SK-N-SH (cell line): ENCODE results near the gene ETV3. TPM values are rescaled to one million over a fixed set of nuclear protein-coding genes. Genes with fewer than 3 reads are reported as not detected.

Experiments
- CTCF ChIA-PET: fragments of 300-600, 350-600 bp; formaldehyde crosslinking; extraction: SDS; loops from one replicate; lab custom pipeline; 2021; lab: Yijun Ruan, JAX
- POLR2A ChIA-PET: fragments of 350-600 bp; sonication (Branson Sonifier 250); formaldehyde crosslinking; extraction: SDS; loops from one replicate; lab custom pipeline; 2020; ENCODE audit warnings: antibody characterized with exemption, inconsistent platforms; lab: Yijun Ruan, JAX
- DNase-seq: peaks from one replicate; pipeline ENCODE4 v3.0.0; 2012
- H2AFZ ChIP-seq: fragments of 200-600 bp; sonication (generic); 2 replicates; pipeline ENCODE4 v1.8.1; 2016; ENCODE audit warnings: antibody characterized with exemption, mild to moderate bottlenecking, low read depth
- H3F3A ChIP-seq: fragments of 200-600 bp; sonication (generic); replicated peaks from 2 replicates; pipeline ENCODE3; 2016; ENCODE audit warnings: antibody characterized with exemption, mild to moderate bottlenecking; ENCODE audit not compliant: insufficient read depth
- H3K27ac ChIP-seq, 2 experiments: fragments of 200-500 bp in 1 of 2; fragments of 200-600 bp in 1 of 2; sonication (Bioruptor generic) in 1 of 2; sonication (generic), shearing (Covaris generic) in 1 of 2; 2 replicates each; pipeline versions ENCODE4 v1.5.1 to v1.6.1; 2014 to 2016; ENCODE audit warnings: low read depth in 2 of 2, inconsistent platforms in 1 of 2, low read length in 1 of 2, mild to moderate bottlenecking in 1 of 2, mixed read lengths in 1 of 2
- H3K27me3 ChIP-seq: fragments of 200-600 bp; sonication (generic), shearing (Covaris generic); 2 replicates; pipeline ENCODE4 v1.6.1; 2016; ENCODE audit warnings: mixed run types; ENCODE audit not compliant: insufficient read depth
- H3K36me3 ChIP-seq, 2 experiments: fragments of 200-500 bp in 1 of 2; fragments of 200-600 bp in 1 of 2; sonication (Bioruptor generic) in 1 of 2; sonication (generic) in 1 of 2; replicated peaks in 1 of 2; 2 replicates each; pipeline versions ENCODE3 to v1.5.1; 2014 to 2016; ENCODE audit warnings: low read length in 1 of 2, mild to moderate bottlenecking in 1 of 2; ENCODE audit not compliant: insufficient read depth in 2 of 2, control insufficient read depth in 1 of 2
- H3K4me1 ChIP-seq, 2 experiments: fragments of 200-500 bp in 1 of 2; fragments of 200-600 bp in 1 of 2; sonication (Bioruptor generic) in 1 of 2; sonication (generic), shearing (Covaris generic) in 1 of 2; 2 replicates each; pipeline versions ENCODE4 v1.5.1 to v1.6.1; 2014 to 2016; ENCODE audit warnings: low read depth in 1 of 2, low read length in 1 of 2, mixed run types in 1 of 2; ENCODE audit not compliant: insufficient read depth in 2 of 2, control insufficient read depth in 1 of 2
- H3K4me2 ChIP-seq: fragments of 200-600 bp; sonication (generic), shearing (Covaris generic); 2 replicates; pipeline ENCODE4 v1.6.1; 2017; ENCODE audit warnings: mixed run types
- H3K4me3 ChIP-seq, 2 experiments: fragments of 200-500 bp in 1 of 2; fragments of 200-600 bp in 1 of 2; sonication (Bioruptor generic) in 1 of 2; sonication (generic), shearing (Covaris generic) in 1 of 2; 2 replicates each; pipeline versions ENCODE4 v1.5.1 to v1.8.1; 2014 to 2016; ENCODE audit warnings: low read depth in 2 of 2, inconsistent platforms in 1 of 2, low read length in 1 of 2, mild to moderate bottlenecking in 1 of 2, mixed read lengths in 1 of 2, moderate library complexity in 1 of 2
- H3K79me2 ChIP-seq: fragments of 200-600 bp; sonication (generic); 2 replicates; pipeline ENCODE4 v1.8.1; 2017; ENCODE audit warnings: mild to moderate bottlenecking; ENCODE audit not compliant: insufficient read depth
- H3K9ac ChIP-seq: fragments of 200-600 bp; sonication (generic); 2 replicates; pipeline ENCODE4 v1.6.1; 2017; ENCODE audit warnings: mixed run types
- H3K9me2 ChIP-seq: fragments of 200-600 bp; sonication (generic); 2 replicates; pipeline ENCODE4 v1.6.1; 2017; ENCODE audit warnings: mixed run types
- H3K9me3 ChIP-seq: fragments of 200-600 bp; sonication (generic); 2 replicates; pipeline ENCODE4 v1.6.1; 2017; ENCODE audit warnings: mixed run types, mild to moderate bottlenecking, moderate library complexity
- H4K20me1 ChIP-seq: fragments of 200-600 bp; sonication (generic); 2 replicates; pipeline ENCODE4 v1.6.1; 2017; ENCODE audit warnings: mild to moderate bottlenecking, mixed run types; ENCODE audit not compliant: insufficient read depth
- ELF1 ChIP-seq: IDR thresholded peaks from 2 replicates; pipeline ENCODE4 v1.4.0; 2012
- EZH2phosphoT487 ChIP-seq: fragments of 200-600 bp; sonication (generic); IDR thresholded peaks from 2 replicates; pipeline ENCODE4 v1.6.1; 2017; ENCODE audit warnings: low read depth, mixed run types, mild to moderate bottlenecking, antibody characterized with exemption, moderate library complexity, borderline replicate concordance
- GABPA ChIP-seq: IDR thresholded peaks from 2 replicates; pipeline ENCODE4 v1.4.0; 2012; ENCODE audit warnings: low read depth, mild to moderate bottlenecking
- GATA2 ChIP-seq: sonication (generic); formaldehyde crosslinking; IDR thresholded peaks from 2 replicates; pipeline ENCODE4 v1.5.0; 2020; ENCODE audit warnings: mild to moderate bottlenecking, missing genetic modification reagents
- MEF2A ChIP-seq: IDR thresholded peaks from 2 replicates; pipeline ENCODE4 v1.4.0; 2012; ENCODE audit warnings: low read depth, borderline replicate concordance
- MXI1 ChIP-seq: IDR thresholded peaks from 2 replicates; pipeline ENCODE4 v1.6.1; 2012; ENCODE audit warnings: mild to moderate bottlenecking, low read depth, low read length, improper control_type of control experiment
- NRF1 ChIP-seq: IDR thresholded peaks from 2 replicates; pipeline ENCODE4 v1.6.1; 2012; ENCODE audit warnings: low read depth, mild to moderate bottlenecking, low read length
- POLR2AphosphoS5 ChIP-seq: IDR thresholded peaks from 2 replicates; pipeline ENCODE4 v1.6.1; 2012; ENCODE audit warnings: low read depth, low read length
- RXRA ChIP-seq: IDR thresholded peaks from 2 replicates; pipeline ENCODE4 v1.4.0; 2012; ENCODE audit warnings: low read depth, mild to moderate bottlenecking, borderline replicate concordance
- SMC3 ChIP-seq: IDR thresholded peaks from 2 replicates; pipeline ENCODE4 v1.6.1; 2012; ENCODE audit warnings: low read depth, low read length, improper control_type of control experiment
- TAF1 ChIP-seq: IDR thresholded peaks from 2 replicates; pipeline ENCODE4 v1.6.1; 2012; ENCODE audit warnings: low read depth, mild to moderate bottlenecking, low read length, moderate library complexity, borderline replicate concordance
- TCF12 ChIP-seq: IDR thresholded peaks from 2 replicates; pipeline ENCODE4 v1.4.0; 2012
- TEAD4 ChIP-seq: IDR thresholded peaks from 2 replicates; pipeline ENCODE4 v1.4.0; 2012; ENCODE audit warnings: mild to moderate bottlenecking, borderline replicate concordance; ENCODE audit not compliant: insufficient read depth
- whole genome bisulfite sequencing: methylation state at CpG from one replicate; pipeline ENCODE4 v1.1.6; 2017; ENCODE audit warnings: low lambda C conversion rate; 5-methylcytosine and 5-hydroxymethylcytosine counted together
- polyA plus RNA-seq, 3 experiments: library from polyadenylated mRNA; depleted of rRNA; stranded (reverse); fragments of >200 nt; gene quantifications; 2 replicates each; pipeline ENCODE4 v1.2.3, GENCODE V29; 2012
- TF ChIP-seq, protein P1 (sequence below): fragments of 150-350 bp; IDR thresholded peaks from 2 replicates; pipeline ENCODE4 v1.6.1; 2016; ENCODE audit warnings: mild to moderate bottlenecking, low read depth, low read length
- TF ChIP-seq, protein P2 (sequence below): IDR thresholded peaks from 2 replicates; pipeline ENCODE4; 2012
- TF ChIP-seq, protein P3 (sequence below): IDR thresholded peaks from 2 replicates; pipeline ENCODE4 v1.6.1; 2012; ENCODE audit warnings: mild to moderate bottlenecking, low read depth, low read length, moderate library complexity
- TF ChIP-seq, protein P4 (sequence below): fragments of 200-600 bp; sonication (generic); IDR thresholded peaks from 2 replicates; pipeline ENCODE4 v1.6.1; 2017; ENCODE audit warnings: antibody characterized with exemption, mild to moderate bottlenecking, moderate library complexity
- TF ChIP-seq, protein P5 (sequence below): IDR thresholded peaks from 2 replicates; pipeline ENCODE4 v1.4.0; 2012; ENCODE audit warnings: low read depth, borderline replicate concordance

ETV3 gene
- polyA plus RNA-seq, 1 of the 3 experiments (the other 2 are of a cell fraction), result 5.4 TPM

DNA sequence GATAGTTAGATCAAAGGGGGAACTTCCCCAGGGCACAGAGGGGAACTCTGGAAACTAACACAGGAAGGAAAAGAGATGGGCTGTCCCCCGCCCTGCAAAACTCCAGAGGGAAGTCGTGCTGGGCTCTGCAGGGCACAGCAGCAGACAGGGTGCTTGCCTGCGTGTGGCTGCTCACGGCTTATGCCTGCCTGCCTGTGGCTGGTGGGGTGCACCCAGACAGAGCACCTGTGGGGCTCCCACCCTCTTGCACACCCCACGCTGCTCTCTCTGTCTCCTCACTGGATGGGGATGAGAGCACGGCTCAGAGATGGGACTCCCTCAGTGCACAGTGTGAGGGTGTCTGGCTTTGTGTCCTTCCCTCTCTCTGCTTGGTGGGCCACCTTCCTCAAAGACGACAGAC, 25.1 kb downstream of the ETV3 start:
- POLR2A ChIA-PET, result no interaction called here
- Histone ChIP-seq H3F3A (no peaks in the 10 kb centered on the region), H3K27me3 (no peaks in the 10 kb centered on the region), H3K4me2 (no peak overlapping the region), H4K20me1 (no peaks in the 10 kb centered on the region), H3K9me3 (no peaks in the 10 kb centered on the region), H3K9ac (no peak overlapping the region), H3K36me3 (no peaks in the 10 kb centered on the region), H3K9me2 (no peaks in the 10 kb centered on the region), H3K4me3 (no peak overlapping the region), H3K4me1 (no peaks in the 10 kb centered on the region), H2AFZ (no peak overlapping the region), H3K79me2 (no peaks in the 10 kb centered on the region), H3K27ac (no peak overlapping the region)
- no peak for DNase-seq
- 72% methylated on average over 5 of the region's 7 CpGs for WGBS
- CTCF ChIA-PET, result interaction anchor here (1.1 to 4.7 kb wide), 2 partner anchors 23 to 42 kb away, joined by 4 to 27 read pairs; no protein-coding TSS in a partner anchor
- TF ChIP-seq, protein P1, sequence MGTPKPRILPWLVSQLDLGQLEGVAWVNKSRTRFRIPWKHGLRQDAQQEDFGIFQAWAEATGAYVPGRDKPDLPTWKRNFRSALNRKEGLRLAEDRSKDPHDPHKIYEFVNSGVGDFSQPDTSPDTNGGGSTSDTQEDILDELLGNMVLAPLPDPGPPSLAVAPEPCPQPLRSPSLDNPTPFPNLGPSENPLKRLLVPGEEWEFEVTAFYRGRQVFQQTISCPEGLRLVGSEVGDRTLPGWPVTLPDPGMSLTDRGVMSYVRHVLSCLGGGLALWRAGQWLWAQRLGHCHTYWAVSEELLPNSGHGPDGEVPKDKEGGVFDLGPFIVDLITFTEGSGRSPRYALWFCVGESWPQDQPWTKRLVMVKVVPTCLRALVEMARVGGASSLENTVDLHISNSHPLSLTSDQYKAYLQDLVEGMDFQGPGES, result no peak
- no peak for TF ChIP-seq MEF2A
- no peak for TF ChIP-seq GABPA
- TF ChIP-seq TCF12, result no peak
- no peak for TF ChIP-seq NRF1
- TF ChIP-seq, protein P2, sequence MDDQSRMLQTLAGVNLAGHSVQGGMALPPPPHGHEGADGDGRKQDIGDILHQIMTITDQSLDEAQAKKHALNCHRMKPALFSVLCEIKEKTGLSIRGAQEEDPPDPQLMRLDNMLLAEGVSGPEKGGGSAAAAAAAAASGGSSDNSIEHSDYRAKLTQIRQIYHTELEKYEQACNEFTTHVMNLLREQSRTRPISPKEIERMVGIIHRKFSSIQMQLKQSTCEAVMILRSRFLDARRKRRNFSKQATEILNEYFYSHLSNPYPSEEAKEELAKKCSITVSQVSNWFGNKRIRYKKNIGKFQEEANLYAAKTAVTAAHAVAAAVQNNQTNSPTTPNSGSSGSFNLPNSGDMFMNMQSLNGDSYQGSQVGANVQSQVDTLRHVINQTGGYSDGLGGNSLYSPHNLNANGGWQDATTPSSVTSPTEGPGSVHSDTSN, result no peak
- TF ChIP-seq, protein P3, sequence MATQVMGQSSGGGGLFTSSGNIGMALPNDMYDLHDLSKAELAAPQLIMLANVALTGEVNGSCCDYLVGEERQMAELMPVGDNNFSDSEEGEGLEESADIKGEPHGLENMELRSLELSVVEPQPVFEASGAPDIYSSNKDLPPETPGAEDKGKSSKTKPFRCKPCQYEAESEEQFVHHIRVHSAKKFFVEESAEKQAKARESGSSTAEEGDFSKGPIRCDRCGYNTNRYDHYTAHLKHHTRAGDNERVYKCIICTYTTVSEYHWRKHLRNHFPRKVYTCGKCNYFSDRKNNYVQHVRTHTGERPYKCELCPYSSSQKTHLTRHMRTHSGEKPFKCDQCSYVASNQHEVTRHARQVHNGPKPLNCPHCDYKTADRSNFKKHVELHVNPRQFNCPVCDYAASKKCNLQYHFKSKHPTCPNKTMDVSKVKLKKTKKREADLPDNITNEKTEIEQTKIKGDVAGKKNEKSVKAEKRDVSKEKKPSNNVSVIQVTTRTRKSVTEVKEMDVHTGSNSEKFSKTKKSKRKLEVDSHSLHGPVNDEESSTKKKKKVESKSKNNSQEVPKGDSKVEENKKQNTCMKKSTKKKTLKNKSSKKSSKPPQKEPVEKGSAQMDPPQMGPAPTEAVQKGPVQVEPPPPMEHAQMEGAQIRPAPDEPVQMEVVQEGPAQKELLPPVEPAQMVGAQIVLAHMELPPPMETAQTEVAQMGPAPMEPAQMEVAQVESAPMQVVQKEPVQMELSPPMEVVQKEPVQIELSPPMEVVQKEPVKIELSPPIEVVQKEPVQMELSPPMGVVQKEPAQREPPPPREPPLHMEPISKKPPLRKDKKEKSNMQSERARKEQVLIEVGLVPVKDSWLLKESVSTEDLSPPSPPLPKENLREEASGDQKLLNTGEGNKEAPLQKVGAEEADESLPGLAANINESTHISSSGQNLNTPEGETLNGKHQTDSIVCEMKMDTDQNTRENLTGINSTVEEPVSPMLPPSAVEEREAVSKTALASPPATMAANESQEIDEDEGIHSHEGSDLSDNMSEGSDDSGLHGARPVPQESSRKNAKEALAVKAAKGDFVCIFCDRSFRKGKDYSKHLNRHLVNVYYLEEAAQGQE, result no peak
- TF ChIP-seq, protein P4, sequence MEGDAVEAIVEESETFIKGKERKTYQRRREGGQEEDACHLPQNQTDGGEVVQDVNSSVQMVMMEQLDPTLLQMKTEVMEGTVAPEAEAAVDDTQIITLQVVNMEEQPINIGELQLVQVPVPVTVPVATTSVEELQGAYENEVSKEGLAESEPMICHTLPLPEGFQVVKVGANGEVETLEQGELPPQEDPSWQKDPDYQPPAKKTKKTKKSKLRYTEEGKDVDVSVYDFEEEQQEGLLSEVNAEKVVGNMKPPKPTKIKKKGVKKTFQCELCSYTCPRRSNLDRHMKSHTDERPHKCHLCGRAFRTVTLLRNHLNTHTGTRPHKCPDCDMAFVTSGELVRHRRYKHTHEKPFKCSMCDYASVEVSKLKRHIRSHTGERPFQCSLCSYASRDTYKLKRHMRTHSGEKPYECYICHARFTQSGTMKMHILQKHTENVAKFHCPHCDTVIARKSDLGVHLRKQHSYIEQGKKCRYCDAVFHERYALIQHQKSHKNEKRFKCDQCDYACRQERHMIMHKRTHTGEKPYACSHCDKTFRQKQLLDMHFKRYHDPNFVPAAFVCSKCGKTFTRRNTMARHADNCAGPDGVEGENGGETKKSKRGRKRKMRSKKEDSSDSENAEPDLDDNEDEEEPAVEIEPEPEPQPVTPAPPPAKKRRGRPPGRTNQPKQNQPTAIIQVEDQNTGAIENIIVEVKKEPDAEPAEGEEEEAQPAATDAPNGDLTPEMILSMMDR, result no peak
- no peak for TF ChIP-seq TEAD4
- no peak for TF ChIP-seq RXRA
- TF ChIP-seq, protein P5, sequence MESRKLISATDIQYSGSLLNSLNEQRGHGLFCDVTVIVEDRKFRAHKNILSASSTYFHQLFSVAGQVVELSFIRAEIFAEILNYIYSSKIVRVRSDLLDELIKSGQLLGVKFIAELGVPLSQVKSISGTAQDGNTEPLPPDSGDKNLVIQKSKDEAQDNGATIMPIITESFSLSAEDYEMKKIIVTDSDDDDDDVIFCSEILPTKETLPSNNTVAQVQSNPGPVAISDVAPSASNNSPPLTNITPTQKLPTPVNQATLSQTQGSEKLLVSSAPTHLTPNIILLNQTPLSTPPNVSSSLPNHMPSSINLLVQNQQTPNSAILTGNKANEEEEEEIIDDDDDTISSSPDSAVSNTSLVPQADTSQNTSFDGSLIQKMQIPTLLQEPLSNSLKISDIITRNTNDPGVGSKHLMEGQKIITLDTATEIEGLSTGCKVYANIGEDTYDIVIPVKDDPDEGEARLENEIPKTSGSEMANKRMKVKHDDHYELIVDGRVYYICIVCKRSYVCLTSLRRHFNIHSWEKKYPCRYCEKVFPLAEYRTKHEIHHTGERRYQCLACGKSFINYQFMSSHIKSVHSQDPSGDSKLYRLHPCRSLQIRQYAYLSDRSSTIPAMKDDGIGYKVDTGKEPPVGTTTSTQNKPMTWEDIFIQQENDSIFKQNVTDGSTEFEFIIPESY, result no peak
- no peak for TF ChIP-seq ELF1
- TF ChIP-seq SMC3, result no peak
- no peak for TF ChIP-seq POLR2AphosphoS5
- no peak for TF ChIP-seq EZH2phosphoT487
- TF ChIP-seq GATA2 (CRISPR knock-in tag), result no peak
- no peak for TF ChIP-seq MXI1
- no peak for TF ChIP-seq TAF1
